GM23338 (cell line): ENCODE results near the gene NUMBL. TPM values are rescaled to one million over a fixed set of nuclear protein-coding genes. Genes with fewer than 3 reads are reported as not detected.

Source experiments
- ATAC-seq: fragments of 200-7000 bp; cut with Tn5 transposase; 3 replicates; pipeline ENCODE4 v1.9.1; 2020
- DNase-seq: peaks from one replicate; pipeline ENCODE4 v3.0.0-alpha.2; 2015; ENCODE audit warnings: low spot score
- H2AFZ ChIP-seq: fragments of 200-600 bp; sonication (generic); 2 replicates; pipeline ENCODE4 v1.8.0; 2016; ENCODE audit warnings: antibody characterized with exemption, mild to moderate bottlenecking, moderate library complexity
- H3F3A ChIP-seq: fragments of 200-600 bp; sonication (generic); replicated peaks from 2 replicates; pipeline ENCODE4 v1.8.0; 2017; ENCODE audit warnings: antibody characterized with exemption, mixed run types, low read depth
- H3K27ac ChIP-seq: fragments of 200-600 bp; sonication (generic); 2 replicates; pipeline ENCODE4 v1.6.1; 2016; ENCODE audit warnings: low read depth
- H3K27me3 ChIP-seq: fragments of 200-600 bp; sonication (generic); 2 replicates; pipeline ENCODE4 v1.8.0; 2016; ENCODE audit warnings: mild to moderate bottlenecking, mixed run types, moderate library complexity; ENCODE audit not compliant: insufficient read depth
- H3K36me3 ChIP-seq: fragments of 200-600 bp; sonication (generic); 2 replicates; pipeline ENCODE4 v1.8.0; 2016; ENCODE audit warnings: mild to moderate bottlenecking; ENCODE audit not compliant: insufficient read depth
- H3K4me1 ChIP-seq: fragments of 200-600 bp; sonication (generic); 2 replicates; pipeline ENCODE4 v1.8.0; 2016; ENCODE audit warnings: mild to moderate bottlenecking, moderate library complexity; ENCODE audit not compliant: insufficient read depth
- H3K4me2 ChIP-seq: fragments of 200-600 bp; sonication (generic); 2 replicates; pipeline ENCODE4 v1.7.1; 2017; ENCODE audit warnings: mixed run types
- H3K4me3 ChIP-seq: fragments of 200-600 bp; sonication (generic); 2 replicates; pipeline ENCODE4 v1.6.1; 2016; ENCODE audit warnings: mixed run types
- H3K79me2 ChIP-seq: fragments of 200-600 bp; sonication (generic); replicated peaks from 2 replicates; pipeline ENCODE4 v1.8.0; 2017; ENCODE audit warnings: mild to moderate bottlenecking; ENCODE audit not compliant: insufficient read depth
- H3K9me2 ChIP-seq: fragments of 200-600 bp; sonication (generic); 2 replicates; pipeline ENCODE4 v1.8.0; 2017; ENCODE audit not compliant: insufficient read depth
- H4K20me1 ChIP-seq: fragments of 200-600 bp; sonication (generic); replicated peaks from 2 replicates; pipeline ENCODE4 v1.8.0; 2017; ENCODE audit warnings: mild to moderate bottlenecking; ENCODE audit not compliant: insufficient read depth
- H3K27ac Mint-ChIP-seq: 2 replicates; pipeline ENCODE4 v1.8.0; 2020; ENCODE audit warnings: inconsistent platforms, mild to moderate bottlenecking, moderate library complexity, mixed read lengths
- H3K27me3 Mint-ChIP-seq: 3 replicates; pipeline ENCODE4 v1.8.0; 2022; ENCODE audit warnings: low read depth, mild to moderate bottlenecking, moderate library complexity, mixed read lengths, inconsistent platforms; ENCODE audit not compliant: insufficient read depth, poor library complexity
- H3K36me3 Mint-ChIP-seq: 3 replicates; pipeline ENCODE4 v1.8.0; 2021; ENCODE audit warnings: low read depth, mild to moderate bottlenecking, inconsistent platforms, moderate library complexity, mixed read lengths
- H3K4me1 Mint-ChIP-seq: 3 replicates; pipeline ENCODE4 v1.8.0; 2020; ENCODE audit warnings: mild to moderate bottlenecking, inconsistent platforms, mixed read lengths
- H3K4me3 Mint-ChIP-seq: 3 replicates; pipeline ENCODE4 v1.8.0; 2021; ENCODE audit warnings: moderate library complexity, mild to moderate bottlenecking, inconsistent platforms, mixed read lengths
- H3K9me3 Mint-ChIP-seq: 3 replicates; pipeline ENCODE4 v1.8.0; 2020; ENCODE audit warnings: moderate library complexity, mild to moderate bottlenecking, inconsistent platforms, mixed read lengths
- CREB1 ChIP-seq: fragments of 250-450 bp; sonication (Bioruptor Pico); IDR thresholded peaks from 2 replicates; pipeline ENCODE4 v1.5.0; 2020; ENCODE audit warnings: low read depth, mild to moderate bottlenecking, moderate library complexity
- CTCF ChIP-seq, 2 experiments: fragments of 200-600 bp in 1 of 2; sonication (generic) in 1 of 2; conservative IDR thresholded peaks; 2 replicates each; pipeline versions ENCODE4 v1.5.1 to v1.6.1; 2016 to 2017; ENCODE audit warnings: antibody characterized with exemption in 2 of 2, low read depth in 2 of 2, mild to moderate bottlenecking in 2 of 2, moderate library complexity in 1 of 2
- ETS1 ChIP-seq: IDR thresholded peaks from 2 replicates; pipeline ENCODE4 v1.6.1; 2016; ENCODE audit warnings: antibody characterized with exemption
- EZH2 ChIP-seq: fragments of 200-600 bp; sonication (generic); IDR thresholded peaks from one replicate; pipeline ENCODE4 v1.8.0; 2017; ENCODE audit warnings: antibody characterized with exemption, mild to moderate bottlenecking, low read depth; ENCODE audit not compliant: unreplicated experiment
- EZH2phosphoT487 ChIP-seq: fragments of 200-600 bp; sonication (generic); IDR thresholded peaks from one replicate; pipeline ENCODE4 v1.8.1; 2018; ENCODE audit warnings: antibody characterized with exemption; ENCODE audit not compliant: unreplicated experiment
- JUNB ChIP-seq: IDR thresholded peaks from one replicate; pipeline ENCODE4 v1.6.1; 2016; ENCODE audit warnings: antibody characterized with exemption; ENCODE audit not compliant: unreplicated experiment
- NANOG ChIP-seq: IDR thresholded peaks from 2 replicates; pipeline ENCODE4 v1.6.1; 2016; ENCODE audit warnings: antibody characterized with exemption, borderline replicate concordance
- POLR2AphosphoS5 ChIP-seq: IDR thresholded peaks from 2 replicates; pipeline ENCODE4 v1.6.1; 2016; ENCODE audit warnings: antibody characterized with exemption, low read depth
- REST ChIP-seq: IDR thresholded peaks from one replicate; pipeline ENCODE4 v1.6.1; 2018; ENCODE audit warnings: antibody characterized with exemption; ENCODE audit not compliant: unreplicated experiment
- STAT1 ChIP-seq: IDR thresholded peaks from one replicate; pipeline ENCODE4 v1.6.1; 2016; ENCODE audit warnings: antibody characterized with exemption; ENCODE audit not compliant: unreplicated experiment
- ZNF114 ChIP-seq: fragments of 250-450 bp; sonication (Bioruptor Pico); IDR thresholded peaks from 2 replicates; pipeline ENCODE4 v1.5.0; 2020; ENCODE audit warnings: mild to moderate bottlenecking, moderate library complexity
- ZNF331 ChIP-seq: fragments of 250-450 bp; sonication (Bioruptor Pico); IDR thresholded peaks from 2 replicates; pipeline ENCODE4 v1.5.0; 2020; ENCODE audit warnings: low read depth, mild to moderate bottlenecking, moderate library complexity
- ZNF462 ChIP-seq: fragments of 250-450 bp; sonication (Bioruptor Pico); IDR thresholded peaks from 2 replicates; pipeline ENCODE4 v1.5.0; 2020; ENCODE audit warnings: mild to moderate bottlenecking, moderate library complexity
- polyA plus RNA-seq: library from polyadenylated mRNA; unstranded; fragments of >200 nt; fragmentation: Nextera tagmentation; extraction: Ambion mirVana; gene quantifications from 2 replicates; pipeline ENCODE4 v1.2.1, GENCODE V29; 2016
- total RNA-seq: library from RNA; depleted of rRNA; stranded (reverse); fragments of >200 nt; shearing (Covaris generic); gene quantifications from 2 replicates; pipeline ENCODE4 v1.2.3, GENCODE V29; 2014

The NUMBL gene
- total and polyA plus RNA-seq, 2 experiments from 2014 or later: 8.5 to 28.5 TPM

- Histone ChIP-seq H3K4me1 (peaks cover 3% of the 10 kb centered on the region; the same call in 1 of the 2 replicates), H2AFZ (no peak overlapping the region), H3K79me2 (no peaks in the 10 kb centered on the region), H3K36me3 (peaks cover 8% of the 10 kb centered on the region; the same call in 1 of the 2 replicates), H4K20me1 (peaks cover 5% of the 10 kb centered on the region), H3K27ac (no peak overlapping the region), H3K27me3 (peaks cover 18% of the 10 kb centered on the region), H3F3A (peaks cover 15% of the 10 kb centered on the region; the same call in 1 of the 2 replicates), H3K4me2 (no peak overlapping the region), H3K4me3 (no peak overlapping the region), H3K9me2 (no peaks in the 10 kb centered on the region)
- no peak for DNase-seq
- ATAC-seq: no peak
- H3K36me3 Mint-ChIP-seq: peaks cover 23% of the 10 kb centered on the region
- no peaks in the 10 kb centered on the region; the same call in 1 of the 3 replicates for H3K9me3 Mint-ChIP-seq
- H3K27me3 Mint-ChIP-seq: peaks cover 33% of the 10 kb centered on the region
- no peak overlapping the region for H3K27ac Mint-ChIP-seq
- H3K4me1 Mint-ChIP-seq: peaks cover 13% of the 10 kb centered on the region
- no peak for TF ChIP-seq STAT1
- TF ChIP-seq ZNF114: no peak
- TF ChIP-seq ZNF462: no peak
- TF ChIP-seq EZH2: no peak
- TF ChIP-seq ZNF331 (CRISPR knock-in tag): no peak
- no peak for TF ChIP-seq CREB1
- TF ChIP-seq NANOG: no peak
- TF ChIP-seq REST: no peak
- TF ChIP-seq POLR2AphosphoS5: no peak
- TF ChIP-seq EZH2phosphoT487: no peak
- no peak for TF ChIP-seq CTCF (conservative IDR thresholded peaks at IDR 0.05; ENCODE audit: low read depth in 2 of 2)
- TF ChIP-seq ETS1: no peak
- no peak for TF ChIP-seq JUNB
- no peak overlapping the region for H3K4me3 Mint-ChIP-seq
These were observed 74.3 kb downstream of the NUMBL start for GRCh38 chr19:40616178-40616577.
